Mammary epithelial cell (primary cell): ENCODE measurements around the gene AASDH.

Experiments
- EZH2 ChIP-seq: IDR thresholded peaks from 2 replicates; pipeline ENCODE4 v1.6.1; 2012; ENCODE audit warnings: low read length, inconsistent platforms, borderline replicate concordance
- TF ChIP-seq, protein P1 (sequence below), 2 donors: IDR thresholded peaks in 1 of 2; conservative IDR thresholded peaks in 1 of 2; 2 replicates each; pipeline ENCODE4 v1.5.1; 2011 to 2012; ENCODE audit warnings: inconsistent platforms in 2 of 2, low read length in 2 of 2, mild to moderate bottlenecking in 2 of 2, control low read depth in 1 of 2, low read depth in 1 of 2; ENCODE audit not compliant: insufficient read depth in 1 of 2; ENCODE audit errors: extremely low read depth in 1 of 2

DNA sequence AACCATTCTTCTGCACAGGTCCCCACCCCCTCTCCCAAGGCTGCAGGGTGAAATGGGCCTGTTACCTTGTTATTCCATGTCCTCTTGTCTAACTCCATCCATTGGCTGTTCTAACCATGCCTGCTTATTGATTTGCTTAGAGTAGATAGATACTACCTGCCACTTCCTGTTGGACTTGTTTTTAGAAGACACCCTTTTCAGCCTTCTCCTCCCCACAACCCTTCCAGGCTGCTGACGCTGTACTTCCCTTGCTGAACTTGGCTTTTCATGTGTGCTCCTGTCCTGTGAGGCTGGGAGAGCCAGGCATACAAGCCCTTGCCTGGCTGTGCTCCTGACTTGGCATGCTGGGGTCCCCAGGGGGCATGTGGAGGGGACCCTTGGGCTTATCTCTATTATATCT, 81.9 kb downstream of the AASDH start:
- TF ChIP-seq, protein P1, sequence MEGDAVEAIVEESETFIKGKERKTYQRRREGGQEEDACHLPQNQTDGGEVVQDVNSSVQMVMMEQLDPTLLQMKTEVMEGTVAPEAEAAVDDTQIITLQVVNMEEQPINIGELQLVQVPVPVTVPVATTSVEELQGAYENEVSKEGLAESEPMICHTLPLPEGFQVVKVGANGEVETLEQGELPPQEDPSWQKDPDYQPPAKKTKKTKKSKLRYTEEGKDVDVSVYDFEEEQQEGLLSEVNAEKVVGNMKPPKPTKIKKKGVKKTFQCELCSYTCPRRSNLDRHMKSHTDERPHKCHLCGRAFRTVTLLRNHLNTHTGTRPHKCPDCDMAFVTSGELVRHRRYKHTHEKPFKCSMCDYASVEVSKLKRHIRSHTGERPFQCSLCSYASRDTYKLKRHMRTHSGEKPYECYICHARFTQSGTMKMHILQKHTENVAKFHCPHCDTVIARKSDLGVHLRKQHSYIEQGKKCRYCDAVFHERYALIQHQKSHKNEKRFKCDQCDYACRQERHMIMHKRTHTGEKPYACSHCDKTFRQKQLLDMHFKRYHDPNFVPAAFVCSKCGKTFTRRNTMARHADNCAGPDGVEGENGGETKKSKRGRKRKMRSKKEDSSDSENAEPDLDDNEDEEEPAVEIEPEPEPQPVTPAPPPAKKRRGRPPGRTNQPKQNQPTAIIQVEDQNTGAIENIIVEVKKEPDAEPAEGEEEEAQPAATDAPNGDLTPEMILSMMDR (conservative IDR thresholded peaks at IDR 0.05 in 1 of 2, IDR thresholded peaks at IDR 0.05 in 1 of 2; ENCODE audit: extremely low read depth in 1 of 2, insufficient read depth in 1 of 2, low read depth in 1 of 2, low read length in 2 of 2) = no peak
- no peak for TF ChIP-seq EZH2
